GM21515 (cell line): ENCODE results near the gene KXD1.
A peak's percentile ranks its signal among the peaks of the same experiment; 100 is the strongest.
"Not testable (repeated sequence)": the region's sequence is repeated elsewhere in the genome, so short reads cannot be mapped to it uniquely, and the experiment has no call there.

ENCODE experiments used
- ATAC-seq: cut with Tn5 transposase; IDR thresholded peaks from one replicate; pipeline ENCODE4 v1.9.1; 2021; ENCODE audit not compliant: unreplicated experiment

Gene KXD1

GRCh38 chr19:18576383-18576782 lies 18.7 kb downstream of the KXD1 start:
- no peak for ATAC-seq

DNA sequence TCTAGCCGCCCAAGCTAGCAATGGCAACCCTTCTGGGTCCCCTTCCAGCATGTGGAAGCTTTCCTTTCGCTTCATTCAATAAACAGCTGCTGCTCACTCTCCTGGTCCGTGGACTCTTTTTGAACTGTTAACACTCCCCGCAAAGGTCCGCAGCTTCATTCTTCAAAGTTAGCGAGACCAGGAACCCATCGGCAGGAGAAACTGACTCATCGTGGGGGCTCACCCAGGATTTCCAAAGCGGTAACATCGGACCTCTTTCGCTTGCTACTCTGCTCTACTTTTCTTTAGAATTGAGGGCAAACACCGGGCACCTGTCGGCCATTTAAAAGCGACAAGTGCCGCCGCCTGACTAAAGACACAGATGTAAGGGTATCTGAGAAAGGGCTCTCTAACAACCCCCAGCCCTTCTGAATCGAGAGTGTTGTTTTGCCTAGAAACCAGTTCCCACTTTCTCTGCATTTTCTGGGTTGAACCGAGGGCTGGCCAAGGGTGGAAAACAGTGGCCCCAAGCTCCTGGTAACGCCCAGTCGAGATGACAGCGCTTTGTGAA lies 19.8 kb downstream of the KXD1 start:
- ATAC-seq: no peak

DNA sequence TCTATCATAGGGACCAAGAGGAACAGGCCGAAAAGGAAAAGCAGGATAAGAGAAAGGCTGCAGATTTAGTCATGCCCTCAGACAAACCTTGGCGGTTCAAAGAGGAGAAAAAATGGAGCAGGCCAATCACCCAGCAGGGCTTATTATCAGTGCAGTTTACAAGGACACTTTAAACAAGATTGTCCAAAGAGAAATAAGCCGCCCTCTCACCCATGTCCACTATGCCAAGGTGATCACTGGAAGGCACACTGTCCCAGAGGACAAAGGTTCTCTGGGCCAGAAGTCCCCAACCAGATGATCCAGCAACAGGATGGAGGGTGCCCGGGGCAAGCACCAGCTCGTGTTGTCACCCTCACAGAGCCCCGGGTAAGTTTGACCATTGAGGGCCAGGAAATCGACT lies 22.6 kb downstream of the KXD1 start:
- no peak for ATAC-seq

- ATAC-seq: no peak
Observed at GRCh38 chr19:18586306-18586705, 28.6 kb downstream of the KXD1 start.

DNA sequence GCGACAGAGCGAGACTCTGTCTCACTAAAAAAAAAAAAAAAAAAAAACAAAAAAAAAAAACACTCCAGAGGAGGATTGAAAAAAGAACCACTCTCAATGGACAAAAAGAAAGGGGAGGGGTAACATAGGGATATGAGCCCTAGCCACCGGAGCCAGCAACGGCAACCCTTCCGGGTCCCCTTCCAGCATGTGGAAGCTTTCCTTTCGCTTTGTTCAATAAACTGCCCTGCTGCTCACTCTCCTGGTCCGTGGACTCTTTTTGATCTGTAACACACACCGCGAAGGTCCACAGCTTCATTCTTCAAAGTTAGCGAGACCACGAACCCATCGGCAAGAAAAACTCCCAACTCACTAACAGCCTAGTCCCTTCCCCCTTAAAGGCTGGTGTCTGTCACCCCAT lies 29.9 kb downstream of the KXD1 start:
- no peak for ATAC-seq

- no peak for ATAC-seq
Observed at GRCh38 chr19:18587962-18588610, 30.4 kb downstream of the KXD1 start.

DNA sequence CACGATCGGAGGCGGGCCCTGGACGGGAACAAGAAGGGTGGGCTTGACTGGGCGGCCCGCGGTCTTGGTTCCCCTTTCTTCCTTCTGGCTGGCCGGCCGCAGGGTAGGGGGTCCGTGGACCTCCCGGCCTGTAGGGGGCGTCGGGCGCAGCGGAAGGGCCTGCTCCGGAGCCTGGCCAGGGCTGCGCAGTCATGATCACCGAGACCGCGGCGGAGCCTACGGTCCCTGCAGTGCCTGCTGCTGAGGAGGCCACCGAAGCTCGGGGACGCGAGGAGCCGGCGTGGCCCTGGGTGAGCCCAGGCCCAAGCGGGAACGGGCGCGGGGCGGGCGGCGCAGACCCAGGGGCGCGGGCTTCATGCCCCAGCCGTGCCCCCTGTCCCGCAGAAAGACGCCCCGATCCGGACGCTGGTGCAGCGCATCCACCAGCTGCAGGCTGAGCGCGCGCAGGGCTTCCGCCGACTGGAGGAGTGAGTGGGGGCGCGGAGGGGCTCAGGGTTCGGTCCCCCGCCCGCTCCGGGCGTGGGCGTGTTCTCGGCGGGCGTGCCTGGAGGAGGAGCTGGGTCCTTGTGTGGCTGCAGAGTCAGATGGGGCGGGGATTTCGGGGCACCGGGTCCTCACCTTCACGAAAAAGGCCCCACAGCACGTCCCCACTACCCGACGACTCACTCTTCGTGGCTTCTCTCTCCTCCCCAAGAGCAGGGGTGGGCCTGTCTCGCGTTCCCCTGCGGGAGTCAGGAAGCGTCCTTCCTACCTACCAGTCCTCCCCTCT lies 31.1 kb downstream of the KXD1 start, which contains the start of gene REX1BD:
Gene REX1BD (plus strand): TSS at position 188 of the 769 bp plus-strand sequence. CDS start 4 bp downstream, at position 192.
- peak; percentile 66 for ATAC-seq

GRCh38 chr19:18589380-18590272 lies 32.0 kb downstream of the KXD1 start:
- peak; percentile 14 for ATAC-seq

DNA sequence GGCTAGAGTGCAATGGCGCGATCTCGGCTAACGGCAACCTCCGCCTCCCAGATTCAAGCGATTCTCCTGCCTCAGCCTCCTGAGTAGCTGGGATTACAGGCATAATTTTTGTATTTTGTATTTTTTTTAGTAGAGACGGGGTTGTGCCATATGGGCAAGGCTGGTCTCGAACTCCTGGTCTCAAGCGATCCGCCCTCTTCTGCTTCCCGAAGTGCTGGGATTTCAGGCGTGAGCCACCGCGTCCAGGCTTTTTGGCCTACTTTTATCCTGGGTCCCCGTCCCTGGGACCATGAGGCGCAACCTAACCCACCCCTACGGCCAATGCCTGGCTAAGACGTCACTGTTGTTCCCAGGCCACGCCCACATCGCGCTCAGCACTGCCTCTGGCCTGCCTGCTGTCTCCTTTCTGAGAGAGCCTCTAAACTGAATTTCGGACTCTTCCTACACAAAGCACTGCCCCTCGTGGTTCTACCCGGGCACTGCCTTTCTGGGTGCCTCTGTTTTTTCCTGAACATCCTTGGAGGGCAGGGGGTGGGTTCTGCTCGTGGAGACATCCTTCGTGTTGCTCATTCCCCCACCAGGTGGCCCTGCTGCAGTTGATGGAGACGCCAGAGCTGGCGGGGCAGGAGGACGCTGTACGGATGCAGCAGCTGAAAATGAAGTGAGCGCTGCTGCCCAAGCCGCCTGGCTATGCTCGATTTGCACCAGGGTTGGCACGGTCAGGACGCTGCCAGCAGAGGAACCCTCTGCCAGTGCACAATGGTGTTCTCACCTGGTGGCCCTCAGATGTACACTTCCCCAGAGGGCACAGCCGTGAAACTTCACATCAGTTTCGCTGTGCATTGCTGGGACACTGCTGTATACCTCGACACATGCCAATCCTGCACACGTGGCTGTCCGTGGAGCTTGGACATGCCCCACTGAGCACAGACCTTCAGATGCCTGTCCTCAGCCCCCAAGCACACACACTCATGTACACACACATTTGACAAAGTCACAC lies 32.9 kb downstream of the KXD1 start:
- ATAC-seq: no peak

GRCh38 chr19:18591735-18592385 lies 34.2 kb downstream of the KXD1 start:
- ATAC-seq: no peak

DNA sequence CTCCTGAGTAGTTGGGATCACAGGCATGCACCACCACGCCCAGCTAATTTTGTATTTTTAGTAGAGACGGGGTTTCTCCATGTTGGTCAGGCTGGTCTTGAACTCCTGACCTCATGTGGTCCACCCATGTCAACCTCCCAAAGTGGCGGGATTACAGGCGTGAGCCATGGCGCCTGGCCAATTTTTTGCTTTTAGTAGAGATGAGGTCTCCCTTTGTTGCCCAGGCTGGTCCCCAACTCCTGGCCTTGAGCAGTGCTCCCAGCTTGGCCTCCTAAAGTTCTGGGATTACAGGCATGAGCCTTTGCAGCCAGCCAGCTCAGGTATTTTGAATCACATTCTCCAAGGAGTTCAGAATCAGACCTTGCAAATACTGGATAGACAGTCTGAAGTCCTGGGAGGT lies 35.1 kb downstream of the KXD1 start:
- ATAC-seq: not testable (repeated sequence)

GRCh38 chr19:18593367-18594095 lies 35.9 kb downstream of the KXD1 start:
- ATAC-seq: no peak

DNA sequence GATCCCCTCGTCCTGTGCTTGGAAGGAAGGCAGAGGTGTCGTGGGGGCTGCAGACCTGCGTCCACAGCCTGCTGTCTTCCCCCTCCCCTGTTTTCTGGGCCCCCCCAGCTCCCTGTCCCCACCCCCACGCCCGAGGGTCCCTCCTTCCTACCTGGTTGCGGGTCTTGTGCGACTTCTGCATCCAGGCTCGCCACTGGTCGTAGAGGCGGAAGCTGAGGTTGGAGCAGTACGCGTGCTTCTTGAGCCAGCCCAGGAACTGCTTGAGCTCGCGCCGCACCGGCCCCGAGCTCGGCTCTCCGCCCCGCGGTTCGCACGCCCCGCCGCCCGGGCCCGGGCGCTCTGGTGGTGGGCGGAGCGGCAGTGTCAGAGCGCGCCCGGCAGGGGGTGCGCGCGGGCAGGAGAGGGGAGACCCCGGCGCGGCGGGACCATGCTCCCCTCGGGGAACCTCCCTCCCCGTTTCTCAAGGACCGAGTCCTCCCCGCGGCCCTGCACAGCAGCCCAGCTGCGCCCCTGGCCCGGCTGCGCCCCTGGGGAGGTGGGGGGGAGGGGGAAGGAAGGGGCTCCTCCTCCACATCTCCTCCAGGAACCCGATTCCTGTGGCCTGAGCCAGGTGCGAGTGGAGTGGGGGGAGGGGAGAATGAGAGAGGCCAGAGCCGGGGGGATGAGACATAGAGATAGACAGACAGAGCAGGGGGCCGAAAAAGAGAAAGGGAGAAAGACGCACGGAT lies 36.6 kb downstream of the KXD1 start:
- ATAC-seq: no peak

- ATAC-seq: no peak
Observed at GRCh38 chr19:18594824-18595373, 37.2 kb downstream of the KXD1 start.

DNA sequence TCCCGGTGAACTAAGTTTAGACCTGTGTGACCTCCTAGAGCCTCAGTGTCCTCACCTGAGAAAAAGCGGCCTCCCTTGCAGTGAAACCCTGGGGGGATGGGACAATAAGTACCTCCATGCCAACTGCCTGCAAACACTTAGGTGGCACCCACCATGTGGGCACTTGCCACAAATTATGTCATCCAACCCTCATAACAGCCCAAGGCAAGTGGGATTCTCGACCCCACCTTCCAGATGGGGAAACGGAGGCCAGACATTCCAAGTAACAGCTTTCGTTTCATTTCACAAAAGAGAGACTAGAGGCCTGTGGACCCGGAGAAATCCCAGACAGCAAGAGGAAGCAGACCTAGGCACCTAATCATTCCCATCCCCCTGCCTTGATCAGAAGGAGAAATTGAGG lies 37.8 kb downstream of the KXD1 start:
- ATAC-seq: no peak

DNA sequence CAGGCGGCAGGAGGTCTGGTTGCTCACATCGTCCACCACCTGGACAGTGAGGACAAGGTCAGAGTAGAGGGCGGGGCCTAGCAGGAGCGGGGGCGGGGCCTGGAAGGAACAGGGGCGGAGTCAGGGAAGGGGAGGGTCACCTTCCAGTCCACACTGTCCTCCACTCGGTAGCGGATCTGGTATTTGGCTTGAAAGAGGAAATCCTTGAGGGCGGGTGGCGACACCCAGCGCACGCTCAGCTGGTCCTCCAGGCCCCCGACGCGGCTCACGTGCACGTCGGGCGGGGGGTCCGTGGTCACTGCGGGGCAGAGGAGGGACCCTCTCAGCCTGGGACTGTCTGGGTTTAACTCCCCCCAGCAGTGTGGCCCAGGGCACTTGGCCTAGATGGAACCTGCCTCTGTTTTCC lies 39.1 kb downstream of the KXD1 start:
- no peak for ATAC-seq

DNA sequence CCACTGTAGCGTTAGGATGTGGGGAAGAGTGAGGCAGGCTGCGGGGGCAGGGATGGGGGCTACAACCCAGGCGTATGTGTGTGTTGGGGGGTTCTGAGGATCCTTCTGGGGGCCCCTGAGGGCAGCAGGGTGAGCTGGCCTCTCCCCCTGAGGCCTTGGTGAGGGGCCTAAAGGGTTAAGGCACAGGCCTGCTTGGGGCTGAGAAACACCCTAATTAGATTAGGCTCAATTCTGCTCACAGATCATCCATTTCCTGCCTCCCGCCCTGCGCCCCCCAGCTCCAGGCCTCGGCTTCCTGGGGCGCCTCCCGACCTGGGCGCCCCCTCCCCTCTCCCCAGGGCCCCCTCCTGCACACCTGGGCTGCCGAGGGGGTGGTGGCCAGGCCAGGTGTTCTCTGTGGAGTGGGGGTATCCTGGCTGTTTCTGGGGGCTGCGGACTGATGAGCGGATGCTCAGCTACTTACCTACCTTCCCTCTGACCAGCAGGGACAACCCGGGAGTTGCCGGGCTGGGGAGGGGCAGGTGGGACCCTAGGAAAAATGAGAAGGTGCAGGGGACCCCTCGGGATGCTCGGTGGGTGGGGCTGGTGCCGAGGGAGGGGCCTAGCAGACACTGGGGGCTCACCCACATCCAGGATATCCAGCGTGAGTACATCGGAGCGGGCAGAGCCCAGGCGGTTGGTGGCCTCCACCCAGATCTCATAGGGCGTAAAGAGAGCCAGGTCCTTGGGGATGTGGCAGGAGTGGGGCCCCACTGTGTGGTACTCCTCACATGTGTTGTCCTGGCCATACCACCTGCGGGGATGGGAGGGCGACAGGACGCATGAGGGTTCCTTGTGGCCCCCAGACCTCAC lies 40.4 kb downstream of the KXD1 start:
- no peak for ATAC-seq
